ENCODE data around the gene PRKAG2. TPM values are rescaled to one million over a fixed set of nuclear protein-coding genes. Genes with fewer than 3 reads are reported as not detected.

Gene PRKAG2
- total RNA-seq, 1 experiment from 2014 or later = 73.9 TPM

- Mint-ChIP-seq H3K9me3 (ENCODE audit: unreplicated experiment) (no peaks in the 10 kb centered on the region), H3K27me3 (ENCODE audit: insufficient read depth, unreplicated experiment) (no peaks in the 10 kb centered on the region)
Measured at GRCh38 chr7:151794508-151795167, 82.3 kb downstream of the PRKAG2 start.

GRCh38 chr7:151793991-151794507 lies 82.9 kb downstream of the PRKAG2 start:
- no TSS peak for BruUV-seq (replicated peaks)
- H3K9me3 Mint-ChIP-seq (ENCODE audit: unreplicated experiment) = no peaks in the 10 kb centered on the region
- H3K36me3 Mint-ChIP-seq (ENCODE audit: insufficient read depth, unreplicated experiment) = no peaks in the 10 kb centered on the region
- H3K4me1 Mint-ChIP-seq (ENCODE audit: insufficient read depth, unreplicated experiment) = peaks cover 25% of the 10 kb centered on the region
- DNase-seq (ENCODE audit: unreplicated experiment) = no peak
- CTCF ChIA-PET = interaction anchor here (0.6 to 8.3 kb wide), 2 partner anchors 11 to 110 kb away, joined by 3 to 92 read pairs; no protein-coding TSS in a partner anchor
- intact Hi-C loops (cut with micrococcal nuclease) = no loop called here
- H3K4me3 Mint-ChIP-seq (ENCODE audit: unreplicated experiment) = no peak overlapping the region
- peak overlapping the region; percentile 75 for H3K27ac Mint-ChIP-seq (ENCODE audit: low read depth, unreplicated experiment)
- POLR2A ChIA-PET = interaction anchor here (0.9 kb wide), 1 partner anchor 124 kb away, joined by 3 read pairs; no protein-coding TSS in a partner anchor
- H3K27me3 Mint-ChIP-seq (ENCODE audit: insufficient read depth, unreplicated experiment) = no peaks in the 10 kb centered on the region
- TF ChIP-seq CTCF (IDR thresholded peaks at IDR 0.05; ENCODE audit: unreplicated experiment) = no peak

More at GRCh38 chr7:151794508-151795167, 82.3 kb downstream of the PRKAG2 start:
- no peak overlapping the region for H3K4me3 Mint-ChIP-seq (ENCODE audit: unreplicated experiment)
- BruUV-seq (replicated peaks) = no TSS peak
- peak overlapping the region; percentile 75 for H3K27ac Mint-ChIP-seq (ENCODE audit: low read depth, unreplicated experiment)
- H3K4me1 Mint-ChIP-seq (ENCODE audit: insufficient read depth, unreplicated experiment) = peaks cover 25% of the 10 kb centered on the region
- intact Hi-C loops (cut with micrococcal nuclease) = loop anchor here (5.0 kb wide), 1 partner anchor 138 kb away; no protein-coding TSS in a partner anchor
- no peak for TF ChIP-seq CTCF (IDR thresholded peaks at IDR 0.05; ENCODE audit: unreplicated experiment)
- H3K36me3 Mint-ChIP-seq (ENCODE audit: insufficient read depth, unreplicated experiment) = no peaks in the 10 kb centered on the region
- POLR2A ChIA-PET = interaction anchor here (0.8 to 0.9 kb wide), 2 partner anchors 9 to 123 kb away, joined by 3 read pairs; no protein-coding TSS in a partner anchor
- CTCF ChIA-PET = interaction anchor here (0.6 to 8.3 kb wide), 4 partner anchors 12 to 547 kb away, joined by 3 to 92 read pairs (median 4); no protein-coding TSS in a partner anchor
- peak; percentile 75 for DNase-seq (ENCODE audit: unreplicated experiment)

DNA sequence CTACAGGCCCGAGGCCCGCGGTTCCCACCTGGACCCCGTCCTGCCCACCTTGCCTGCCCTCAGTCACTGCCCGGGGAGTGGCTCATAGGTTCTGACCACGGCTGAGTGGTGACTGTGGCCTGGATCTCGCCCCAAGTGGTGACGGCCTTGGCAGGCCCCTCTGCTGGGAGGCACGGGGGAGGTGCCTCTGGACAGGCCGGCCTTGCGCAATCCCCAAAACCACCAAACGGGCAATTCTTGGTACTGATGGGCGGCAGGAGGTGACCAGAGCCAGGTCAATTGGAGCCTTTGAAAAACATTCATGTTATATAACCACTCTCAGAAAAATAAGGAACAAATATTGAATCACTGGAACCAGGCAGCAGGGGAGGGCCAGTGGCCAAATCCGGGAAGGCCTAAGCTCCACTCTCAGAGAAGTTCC lies 83.4 kb downstream of the PRKAG2 start:
- no peak for TF ChIP-seq CTCF (IDR thresholded peaks at IDR 0.05; ENCODE audit: unreplicated experiment)
- CTCF ChIA-PET = interaction anchor here (0.6 to 8.3 kb wide), 5 partner anchors 11 to 139 kb away, joined by 3 to 92 read pairs (median 3); no protein-coding TSS in a partner anchor
- Mint-ChIP-seq H3K36me3 (ENCODE audit: insufficient read depth, unreplicated experiment) (no peaks in the 10 kb centered on the region), H3K27me3 (ENCODE audit: insufficient read depth, unreplicated experiment) (no peaks in the 10 kb centered on the region), H3K9me3 (ENCODE audit: unreplicated experiment) (no peaks in the 10 kb centered on the region), H3K27ac (ENCODE audit: low read depth, unreplicated experiment) (no peak overlapping the region), H3K4me3 (ENCODE audit: unreplicated experiment) (no peak overlapping the region), H3K4me1 (ENCODE audit: insufficient read depth, unreplicated experiment) (peaks cover 21% of the 10 kb centered on the region)
- POLR2A ChIA-PET = no interaction called here
- intact Hi-C loops (cut with micrococcal nuclease) = no loop called here
- BruUV-seq (replicated peaks) = no TSS peak
- DNase-seq (ENCODE audit: unreplicated experiment) = peak; percentile 72

GRCh38 chr7:151792636-151793035 lies 84.3 kb downstream of the PRKAG2 start:
- CTCF ChIA-PET = interaction anchor here (0.9 to 8.3 kb wide), 4 partner anchors 10 to 140 kb away, joined by 3 to 92 read pairs (median 4); no protein-coding TSS in a partner anchor
- intact Hi-C loops (cut with micrococcal nuclease) = no loop called here
- no TSS peak for BruUV-seq (replicated peaks)

More at GRCh38 chr7:151792636-151793035, 84.3 kb downstream of the PRKAG2 start:
- no peak overlapping the region for H3K27ac Mint-ChIP-seq (ENCODE audit: low read depth, unreplicated experiment)
- H3K27me3 Mint-ChIP-seq (ENCODE audit: insufficient read depth, unreplicated experiment) = no peaks in the 10 kb centered on the region
- no peaks in the 10 kb centered on the region for H3K9me3 Mint-ChIP-seq (ENCODE audit: unreplicated experiment)
- no peak for TF ChIP-seq CTCF (IDR thresholded peaks at IDR 0.05; ENCODE audit: unreplicated experiment)
- no peaks in the 10 kb centered on the region for H3K36me3 Mint-ChIP-seq (ENCODE audit: insufficient read depth, unreplicated experiment)
- POLR2A ChIA-PET = no interaction called here
- H3K4me1 Mint-ChIP-seq (ENCODE audit: insufficient read depth, unreplicated experiment) = peaks cover 16% of the 10 kb centered on the region
- H3K4me3 Mint-ChIP-seq (ENCODE audit: unreplicated experiment) = no peak overlapping the region
- no peak for DNase-seq (ENCODE audit: unreplicated experiment)
